Skeletal muscle cell (primary cell): ENCODE measurements around the gene CD55.
"Not testable (repeated sequence)": the region's sequence is repeated elsewhere in the genome, so short reads cannot be mapped to it uniquely, and the experiment has no call there.

Experiments
- DNase-seq: peaks from one replicate; pipeline ENCODE4 v3.0.0-alpha.2; 2010; ENCODE audit warnings: low read depth
- H3K4me3 ChIP-seq: 2 replicates; pipeline ENCODE4 v1.5.1; 2011; ENCODE audit warnings: low read depth, mild to moderate bottlenecking, control low read depth, low read length, moderate library complexity

CD55 gene

DNA sequence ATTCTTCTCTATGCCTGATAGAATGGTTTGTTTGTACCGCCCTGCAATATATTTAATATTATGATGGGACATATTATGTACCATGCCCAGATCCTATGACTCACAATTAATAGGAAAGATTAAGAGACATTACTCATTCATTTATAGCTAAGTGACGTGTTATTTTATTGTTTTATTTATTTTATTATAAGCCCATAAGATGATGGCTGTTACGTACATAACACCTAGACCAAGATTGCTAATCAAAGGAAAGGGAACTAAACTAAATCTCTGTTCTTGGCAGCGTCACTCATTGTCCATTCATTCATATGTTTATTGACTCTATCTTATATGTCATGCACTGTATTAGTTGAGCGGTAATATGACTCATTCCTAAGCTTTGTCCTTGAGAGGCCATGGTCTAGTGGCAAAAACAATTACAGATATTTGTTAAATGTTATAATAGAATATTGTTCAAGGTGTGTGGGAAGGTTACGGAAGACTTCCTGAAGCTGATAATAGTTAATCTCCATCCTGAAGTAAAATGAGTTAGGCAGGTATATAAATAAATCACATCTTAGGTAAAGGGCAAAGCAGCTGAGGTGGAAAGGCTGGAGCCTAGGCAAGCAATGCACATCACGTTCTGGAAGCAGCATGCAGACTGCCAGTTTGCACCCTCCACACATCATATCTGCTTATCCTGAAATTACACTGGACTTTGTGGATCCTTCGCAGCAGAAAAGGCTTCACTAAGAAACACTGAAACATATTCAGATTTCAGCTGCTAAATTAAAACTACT is 16.6 kb upstream of the CD55 start:
- DNase-seq = no peak
- no peak overlapping the region for H3K4me3 ChIP-seq

DNA sequence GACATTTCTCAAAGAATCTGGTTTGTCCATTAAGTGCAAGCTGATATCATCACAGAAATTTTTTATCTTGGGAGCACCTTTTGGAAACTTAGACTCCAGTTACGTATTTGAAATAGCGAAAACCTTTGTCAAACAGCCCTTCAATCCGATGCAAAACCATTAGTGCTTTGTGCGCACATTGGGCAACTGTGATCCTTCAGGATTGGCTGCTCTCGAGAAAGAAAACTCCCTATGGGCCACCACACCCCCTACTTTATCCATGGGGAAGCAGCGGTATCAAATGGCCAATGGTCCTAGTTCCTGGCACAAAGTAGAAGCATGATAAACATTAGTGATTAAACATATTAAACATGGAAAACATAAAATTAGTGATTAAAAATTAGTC is 16.0 kb upstream of the CD55 start:
- no peak for DNase-seq
- no peak overlapping the region for H3K4me3 ChIP-seq

DNA sequence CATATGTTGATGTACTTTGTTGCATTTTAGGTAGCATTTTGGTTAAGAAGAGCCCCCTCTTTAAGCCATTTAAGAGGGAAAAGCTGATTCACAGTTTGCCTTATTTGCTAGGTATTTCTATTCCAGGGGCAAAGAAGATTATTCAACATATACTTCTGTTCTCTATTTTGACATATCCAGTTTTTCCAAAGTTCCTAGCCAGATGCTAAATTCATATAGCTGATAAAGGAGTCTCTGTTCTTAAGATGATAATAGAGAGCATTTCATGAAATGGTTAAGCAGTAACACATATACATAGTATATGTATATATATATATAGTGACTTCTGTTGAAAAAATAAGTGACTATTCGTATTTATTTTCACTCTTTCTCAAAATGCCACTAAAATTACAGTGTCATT is 15.5 kb upstream of the CD55 start:
- DNase-seq = no peak
- H3K4me3 ChIP-seq = no peak overlapping the region

DNA sequence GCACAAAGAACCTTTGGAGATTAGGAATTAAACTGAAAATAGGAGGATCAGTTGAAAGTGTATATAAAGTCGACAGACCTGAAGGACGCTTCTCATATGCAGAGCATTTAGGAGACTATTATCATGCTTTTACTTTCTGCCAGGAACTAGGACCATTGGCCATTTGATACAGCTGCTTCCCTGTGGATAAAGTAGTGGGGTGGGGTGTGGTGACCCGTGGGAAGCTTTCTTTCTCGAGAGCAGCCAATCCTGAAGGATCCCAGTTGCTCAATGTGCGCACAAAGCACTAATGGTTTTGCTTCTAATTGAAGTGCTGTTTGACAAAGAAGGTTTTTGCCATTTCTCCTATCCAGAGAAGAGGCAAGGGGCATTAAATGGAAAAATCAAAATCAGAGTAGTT is 14.9 kb upstream of the CD55 start:
- H3K4me3 ChIP-seq = no peak overlapping the region
- no peak for DNase-seq

DNA sequence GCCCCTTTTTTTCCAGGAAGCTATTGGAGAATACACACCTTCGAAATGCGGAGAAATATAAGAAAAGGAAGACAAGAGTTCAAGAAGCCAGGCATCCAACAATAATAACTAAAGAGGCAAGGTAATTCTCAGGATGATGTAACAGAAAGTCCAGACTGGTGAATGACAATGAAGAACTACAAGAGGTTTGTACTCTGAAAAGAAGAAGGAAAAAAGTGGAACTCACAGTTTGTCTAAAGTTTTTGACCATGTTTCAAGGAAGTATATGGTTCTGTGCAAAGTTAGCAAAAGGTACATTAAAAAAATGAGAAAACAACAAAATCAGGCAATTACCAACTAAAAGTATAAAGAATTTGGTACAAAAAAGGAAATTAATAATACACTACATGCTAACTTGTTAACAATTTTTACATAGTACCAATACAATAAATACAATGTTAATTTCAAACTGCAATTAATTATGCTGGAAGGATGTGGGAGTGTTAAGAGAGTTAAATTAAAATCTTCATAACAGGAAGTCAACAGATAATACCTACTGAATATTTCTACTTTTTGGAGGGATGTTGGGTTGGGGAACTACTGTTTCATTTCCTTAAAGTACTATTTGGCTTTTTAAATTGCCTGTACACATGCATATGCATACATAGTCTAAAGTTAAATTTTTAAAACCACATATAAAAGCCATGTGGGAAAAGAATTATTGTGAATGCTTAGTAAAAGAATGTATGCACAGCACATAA is 12.9 kb upstream of the CD55 start:
- DNase-seq = no peak
- no peak overlapping the region for H3K4me3 ChIP-seq

DNA sequence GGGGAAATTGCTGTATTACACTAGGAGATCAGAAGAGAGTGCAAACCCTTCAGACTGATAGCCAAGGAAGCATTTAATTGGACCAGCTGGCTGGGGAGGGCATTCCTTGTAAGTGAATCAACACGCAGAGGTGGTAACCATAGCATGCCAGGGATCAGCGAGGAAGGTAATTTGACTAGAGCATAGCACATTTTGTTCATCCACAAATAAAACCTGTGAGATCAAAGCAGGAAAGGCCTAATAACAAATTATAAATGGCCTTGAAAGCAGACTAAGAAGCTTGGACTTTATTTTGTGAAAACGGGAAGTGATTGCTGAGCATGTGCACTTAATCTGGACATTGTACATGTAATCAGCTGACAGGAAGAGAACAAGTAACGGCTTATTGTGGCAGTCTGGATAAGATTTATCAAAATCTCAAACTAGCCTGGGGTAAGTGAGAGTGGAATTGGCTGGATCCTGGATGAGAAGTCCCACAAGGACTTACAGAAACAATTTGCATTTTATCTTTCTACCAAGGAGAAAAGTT is 11.7 kb upstream of the CD55 start:
- no peak overlapping the region for H3K4me3 ChIP-seq
- peak; percentile 67 for DNase-seq

DNA sequence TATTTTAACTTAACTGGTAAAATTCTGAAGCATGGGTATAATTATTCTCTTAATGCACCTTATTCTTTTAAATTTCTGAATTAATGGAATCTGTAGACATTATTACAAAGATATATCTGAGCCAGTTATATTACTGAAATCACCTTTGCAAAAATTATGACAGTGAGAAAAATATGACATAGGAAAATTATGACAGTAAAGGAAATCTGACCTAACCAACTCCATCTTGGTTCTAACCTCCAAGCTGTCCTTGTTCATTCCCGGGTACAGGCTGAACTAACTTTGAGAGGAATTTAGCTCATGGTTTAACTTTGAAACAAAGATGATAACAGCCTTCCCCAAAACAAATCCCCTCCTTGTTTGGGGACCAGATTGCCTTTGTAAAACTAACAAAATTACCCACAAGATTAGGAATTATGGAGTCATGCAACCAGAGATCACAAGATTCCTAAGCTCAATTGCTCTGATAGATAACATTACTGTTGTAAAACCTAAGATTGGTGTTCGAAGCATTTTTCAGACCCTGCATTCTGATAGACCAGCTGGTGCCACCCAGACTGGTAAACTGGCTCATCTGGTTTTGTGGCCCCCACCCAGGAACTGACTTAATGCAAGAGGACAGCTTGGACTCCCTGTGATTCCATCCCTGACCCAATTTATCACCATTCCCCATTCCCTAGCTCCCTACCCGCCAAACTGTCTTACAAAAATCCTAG is 9.4 kb upstream of the CD55 start:
- DNase-seq = no peak
- H3K4me3 ChIP-seq = no peak overlapping the region

DNA sequence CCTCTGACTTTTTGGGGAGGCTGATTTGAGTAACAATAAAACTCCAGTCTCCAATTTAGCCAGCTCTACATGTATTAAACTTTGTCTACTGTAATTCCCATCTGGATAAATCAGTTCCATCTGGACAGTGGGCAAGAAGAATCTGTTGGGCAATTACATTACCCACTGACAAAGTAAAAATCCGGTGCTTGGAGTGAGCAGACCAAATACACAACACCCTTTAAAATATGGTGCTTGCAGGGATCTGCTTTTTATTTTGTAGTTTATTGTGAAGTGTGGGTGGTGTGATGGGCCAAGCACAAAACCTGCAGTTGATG is 8.9 kb upstream of the CD55 start:
- DNase-seq = no peak

DNA sequence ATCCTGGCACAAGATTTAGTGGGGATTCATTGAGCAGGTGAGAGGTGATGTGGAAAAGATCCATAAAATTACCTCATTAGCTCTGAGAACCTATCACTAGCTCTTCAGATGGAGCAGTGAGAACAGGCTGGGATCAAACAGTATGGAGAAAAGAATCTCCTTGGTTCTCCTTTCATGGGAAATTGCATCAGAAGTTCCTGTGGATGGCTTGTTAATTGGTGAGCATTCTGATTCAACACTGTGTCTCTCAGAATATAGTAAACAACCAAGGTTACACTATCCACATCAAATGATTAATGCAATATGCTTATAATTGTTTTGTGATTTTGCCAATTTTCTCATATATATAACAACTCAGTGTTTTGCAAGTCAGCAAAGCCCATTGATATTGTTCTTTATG is 8.3 kb upstream of the CD55 start:
- no peak overlapping the region for H3K4me3 ChIP-seq
- no peak for DNase-seq

More for the DNA sequence above, 8.9 kb upstream of the CD55 start:
- no peak overlapping the region for H3K4me3 ChIP-seq

DNA sequence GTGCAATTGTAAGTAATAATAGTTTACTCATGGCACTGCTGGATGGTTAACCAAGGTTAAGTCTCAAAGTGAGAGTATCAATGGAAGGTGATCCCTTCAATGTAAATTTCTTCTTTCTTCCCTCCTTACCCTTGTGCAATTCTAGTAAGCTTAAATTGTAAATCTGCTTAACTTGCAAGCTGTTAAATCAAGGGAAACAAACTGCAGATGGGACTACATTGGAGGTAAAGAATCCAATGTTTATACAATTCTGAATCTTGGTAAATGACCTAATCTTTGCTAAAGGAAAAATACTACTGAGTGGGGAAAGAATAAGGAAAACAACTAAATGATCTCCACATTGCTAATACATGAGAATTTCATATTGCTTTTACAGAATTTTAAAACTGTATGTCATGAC is 6.7 kb upstream of the CD55 start:
- H3K4me3 ChIP-seq = no peak overlapping the region
- no peak for DNase-seq

DNA sequence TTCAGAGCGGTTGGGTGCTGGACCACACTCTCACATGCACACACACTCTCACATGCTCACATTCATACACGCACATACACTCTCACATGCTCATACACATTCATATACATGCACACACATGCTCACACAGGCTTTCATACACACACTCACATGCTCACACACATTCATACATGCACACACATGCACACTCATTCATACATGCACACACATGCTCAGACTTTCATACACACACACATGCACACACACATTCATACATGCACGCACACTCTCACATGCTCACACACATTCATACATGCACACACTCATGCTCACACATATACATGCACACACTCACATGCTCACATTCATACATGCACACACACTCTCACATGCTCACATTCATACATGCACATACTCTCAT is 6.0 kb upstream of the CD55 start:
- DNase-seq = no peak
- no peak overlapping the region for H3K4me3 ChIP-seq

DNA sequence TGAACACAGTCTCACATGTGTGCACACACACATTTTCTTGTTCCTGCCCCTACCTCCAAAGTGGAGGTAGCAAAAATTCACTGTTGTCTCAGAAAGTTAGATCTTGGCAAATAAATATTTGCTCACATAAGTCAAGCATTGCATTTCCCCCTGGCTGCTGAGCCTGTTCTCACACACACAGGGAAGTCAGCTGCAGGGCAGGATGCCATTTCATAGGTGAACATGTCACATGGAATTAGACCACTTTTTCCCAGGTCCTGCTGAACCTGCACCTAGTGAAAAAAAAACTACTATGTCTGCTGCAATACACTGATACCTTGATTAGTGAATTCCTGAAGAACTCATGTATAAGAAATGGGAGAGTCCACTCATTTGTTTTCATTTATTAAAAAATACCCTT is 5.3 kb upstream of the CD55 start:
- H3K4me3 ChIP-seq = no peak overlapping the region
- DNase-seq = no peak

DNA sequence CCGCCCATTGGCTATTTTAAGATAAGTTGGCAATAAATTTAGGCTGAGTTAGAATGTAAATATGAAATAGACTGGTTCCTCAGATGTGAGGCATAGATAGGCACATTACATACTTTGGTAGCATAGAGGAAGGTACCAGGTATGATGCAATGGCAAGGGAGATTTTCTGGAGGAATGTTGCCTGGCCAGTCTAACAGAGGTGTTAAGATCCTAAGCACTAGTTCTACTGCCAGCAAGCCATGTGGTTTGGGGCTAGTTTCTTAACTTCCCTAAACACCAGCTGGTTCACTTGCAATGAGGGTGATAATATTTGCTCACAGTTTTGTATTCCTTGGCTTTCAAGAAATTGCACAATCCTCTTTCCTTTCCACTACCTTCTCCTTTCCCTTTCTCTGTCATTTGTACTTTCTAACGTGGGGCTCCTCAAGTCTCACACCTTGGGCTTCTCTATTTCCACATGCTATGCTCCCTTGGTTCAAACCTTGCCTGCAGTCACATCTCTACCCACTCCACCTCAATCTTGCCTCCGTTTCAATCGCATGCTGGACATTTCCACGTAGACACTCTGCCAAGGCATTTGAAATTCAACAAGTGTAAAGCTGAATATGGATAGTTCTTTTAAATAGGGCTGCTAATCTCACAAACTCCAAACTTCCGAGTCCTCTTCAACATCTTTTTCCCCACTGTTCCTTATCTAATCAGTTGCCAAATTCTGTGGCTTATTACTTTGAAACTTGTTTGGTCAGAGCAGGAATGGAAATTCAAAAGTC is 4.7 kb upstream of the CD55 start:
- DNase-seq = no peak
- H3K4me3 ChIP-seq = no peak overlapping the region

DNA sequence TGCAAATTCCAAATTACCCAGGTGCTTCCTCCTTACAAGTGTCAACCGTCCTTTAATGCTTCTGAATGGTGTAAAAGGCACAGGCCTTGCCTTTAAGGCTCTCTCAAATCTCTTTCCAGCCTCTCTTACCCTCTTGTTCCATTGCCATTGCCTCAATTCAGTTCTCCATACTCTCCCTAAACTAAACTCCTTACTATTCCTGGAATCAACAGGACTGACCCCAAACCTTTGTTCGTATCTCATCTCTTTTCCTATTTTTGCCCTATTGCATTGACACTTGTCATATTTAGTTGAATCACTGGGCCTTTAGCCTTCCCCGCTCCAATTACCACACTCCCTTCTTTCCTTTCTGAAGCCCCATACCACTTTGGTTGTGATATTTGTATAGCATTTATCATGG is 3.9 kb upstream of the CD55 start:
- no peak for DNase-seq
- H3K4me3 ChIP-seq = no peak overlapping the region

DNA sequence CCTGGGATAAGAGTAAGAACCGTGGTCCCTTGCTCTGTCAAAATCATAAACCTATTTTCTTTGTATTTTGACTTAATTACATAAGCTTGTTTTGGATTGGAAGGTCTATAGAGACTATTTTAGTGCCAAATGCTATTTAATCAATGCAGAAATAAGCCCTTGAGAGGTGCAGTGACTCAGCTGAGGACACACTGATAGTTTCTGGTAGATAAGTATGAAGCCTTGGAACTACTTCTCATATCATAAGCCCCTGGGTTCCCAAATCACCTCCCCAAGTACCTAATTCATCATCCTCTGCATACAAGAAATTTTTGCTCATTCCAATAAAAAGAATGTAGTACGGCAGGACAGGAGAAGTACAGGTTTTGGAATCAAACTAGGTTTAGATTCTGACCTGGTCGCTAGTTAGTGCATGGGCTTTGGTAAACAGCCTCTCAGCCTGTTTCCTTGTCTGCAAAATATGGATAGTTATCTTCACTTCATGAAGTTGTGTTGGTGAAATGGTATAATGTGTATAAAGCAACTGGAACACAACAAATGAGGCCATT is 3.3 kb upstream of the CD55 start:
- no peak overlapping the region for H3K4me3 ChIP-seq
- no peak for DNase-seq

DNA sequence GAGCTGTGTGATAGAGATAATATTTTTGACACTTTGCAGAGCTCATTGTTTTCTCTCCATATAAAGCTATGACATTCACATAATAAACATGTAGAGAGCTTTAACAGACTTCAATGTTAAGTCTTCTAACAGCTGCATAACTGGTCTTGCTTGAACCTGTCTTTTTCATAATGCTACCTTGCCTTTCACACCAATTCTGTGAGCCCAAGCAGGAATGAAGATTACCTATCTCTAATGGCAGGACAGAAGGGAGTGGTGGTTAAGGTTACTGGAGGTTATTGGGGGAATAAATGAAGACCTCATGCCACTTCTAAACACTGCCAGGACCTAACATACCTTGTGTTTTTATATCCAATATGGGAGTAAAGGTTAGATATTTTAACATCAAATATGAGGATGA is 2.3 kb upstream of the CD55 start:
- DNase-seq = no peak
- no peak overlapping the region for H3K4me3 ChIP-seq

DNA sequence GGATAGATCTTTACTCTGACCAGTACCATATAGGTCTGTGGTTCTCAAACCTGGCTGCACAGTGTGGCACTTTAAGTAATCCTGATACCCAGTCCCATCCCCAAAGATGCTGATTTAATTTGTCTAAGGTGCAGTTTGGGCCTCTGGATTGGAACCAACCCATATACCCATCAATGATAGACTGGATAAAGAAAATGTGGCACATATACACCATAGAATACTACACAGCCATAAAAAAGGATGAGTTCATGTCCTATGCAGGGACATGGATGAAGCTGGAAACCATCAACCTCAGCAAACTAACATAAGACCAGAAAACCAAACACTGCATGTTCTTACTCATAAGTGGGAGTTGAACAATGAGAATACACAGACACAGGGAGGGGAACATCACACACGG is 1.4 kb upstream of the CD55 start:
- H3K4me3 ChIP-seq, DNase-seq: not testable (repeated sequence)

DNA sequence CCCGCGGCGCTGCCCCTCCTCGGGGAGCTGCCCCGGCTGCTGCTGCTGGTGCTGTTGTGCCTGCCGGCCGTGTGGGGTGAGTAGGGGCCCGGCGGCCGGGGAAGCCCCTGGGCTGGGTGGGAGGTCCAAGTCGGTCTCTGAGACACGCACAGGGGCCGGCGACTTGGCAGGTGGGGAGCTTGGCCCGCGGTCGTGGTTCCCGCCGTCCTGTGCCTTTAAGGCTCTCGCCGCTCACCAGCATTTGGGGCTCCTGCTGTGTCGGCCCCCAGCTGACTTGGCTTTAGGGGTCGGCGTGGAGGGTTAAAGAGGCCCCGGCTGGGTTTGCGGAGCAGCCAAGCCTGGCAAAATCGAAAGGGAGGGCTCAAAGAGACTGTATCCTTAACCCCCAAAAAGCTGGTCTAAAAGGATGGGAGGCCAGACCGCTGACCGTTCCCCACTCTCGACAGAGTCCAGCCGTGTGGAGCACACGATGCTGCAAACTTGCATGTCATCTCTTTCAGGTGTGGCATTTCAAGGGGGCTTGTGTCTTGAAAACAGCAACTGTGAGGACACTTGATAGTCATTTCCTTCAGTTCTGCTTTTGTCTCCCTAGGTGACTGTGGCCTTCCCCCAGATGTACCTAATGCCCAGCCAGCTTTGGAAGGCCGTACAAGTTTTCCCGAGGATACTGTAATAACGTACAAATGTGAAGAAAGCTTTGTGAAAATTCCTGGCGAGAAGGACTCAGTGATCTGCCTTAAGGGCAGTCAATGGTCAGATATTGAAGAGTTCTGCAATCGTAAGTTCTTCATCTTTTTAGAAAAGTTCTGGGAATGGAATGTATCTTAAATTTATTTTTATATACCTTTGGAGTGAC is 540 bp downstream of the CD55 start:
- H3K4me3 ChIP-seq = peak overlapping the region; percentile 78
- no peak for DNase-seq
